ENCODE measurements around the gene KAT6B.

The KAT6B gene

DNA sequence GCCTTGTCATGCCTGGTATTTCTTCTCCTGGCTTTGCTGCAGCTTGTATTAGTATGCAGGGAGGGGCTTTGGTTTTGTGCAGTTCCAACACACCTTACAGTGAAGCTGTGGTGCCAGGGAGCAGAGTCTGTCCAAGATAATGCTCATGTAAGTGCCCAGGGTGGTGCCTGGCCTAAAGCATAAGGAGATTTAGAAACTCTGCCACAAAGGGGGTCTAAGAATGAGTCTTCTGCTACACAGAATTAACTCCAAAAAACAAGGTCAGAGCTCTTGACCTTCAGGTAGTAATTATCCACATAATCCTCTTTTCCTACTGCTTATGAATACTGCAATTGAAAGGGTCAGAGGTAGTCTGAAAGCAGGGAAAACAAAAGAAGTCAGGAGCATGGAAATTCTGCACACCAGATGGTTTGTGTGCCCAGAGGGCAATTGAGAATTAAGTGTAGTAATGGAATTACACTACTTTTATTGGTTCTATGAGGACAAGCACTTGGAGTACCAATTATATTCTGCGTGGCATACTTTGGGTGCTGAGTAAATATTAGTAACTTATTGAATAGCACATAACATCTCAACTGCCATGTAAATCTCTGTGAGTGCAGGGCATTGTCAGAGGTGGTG lies 121.5 kb downstream of the KAT6B start:
- Histone ChIP-seq H3K4me3 (ENCODE audit: low read length) (no peak overlapping the region), H3K27me3 (ENCODE audit: control insufficient read depth, insufficient read depth, low read length) (no peaks in the 10 kb centered on the region), H3K4me1 (ENCODE audit: control insufficient read depth, insufficient read depth, low read length) (no peaks in the 10 kb centered on the region), H3K27ac (ENCODE audit: low read length) (no peak overlapping the region), H3K36me3 (ENCODE audit: control insufficient read depth, insufficient read depth, low read length) (no peaks in the 10 kb centered on the region), H3K9me3 (ENCODE audit: control insufficient read depth, insufficient read depth, low read length) (no peaks in the 10 kb centered on the region)
- DNase-seq (ENCODE audit: low read depth, low spot score): no peak
- no CpG with 5 or more reads among the region's 1 CpG for WGBS (ENCODE audit: insufficient coverage, insufficient read length)

DNA sequence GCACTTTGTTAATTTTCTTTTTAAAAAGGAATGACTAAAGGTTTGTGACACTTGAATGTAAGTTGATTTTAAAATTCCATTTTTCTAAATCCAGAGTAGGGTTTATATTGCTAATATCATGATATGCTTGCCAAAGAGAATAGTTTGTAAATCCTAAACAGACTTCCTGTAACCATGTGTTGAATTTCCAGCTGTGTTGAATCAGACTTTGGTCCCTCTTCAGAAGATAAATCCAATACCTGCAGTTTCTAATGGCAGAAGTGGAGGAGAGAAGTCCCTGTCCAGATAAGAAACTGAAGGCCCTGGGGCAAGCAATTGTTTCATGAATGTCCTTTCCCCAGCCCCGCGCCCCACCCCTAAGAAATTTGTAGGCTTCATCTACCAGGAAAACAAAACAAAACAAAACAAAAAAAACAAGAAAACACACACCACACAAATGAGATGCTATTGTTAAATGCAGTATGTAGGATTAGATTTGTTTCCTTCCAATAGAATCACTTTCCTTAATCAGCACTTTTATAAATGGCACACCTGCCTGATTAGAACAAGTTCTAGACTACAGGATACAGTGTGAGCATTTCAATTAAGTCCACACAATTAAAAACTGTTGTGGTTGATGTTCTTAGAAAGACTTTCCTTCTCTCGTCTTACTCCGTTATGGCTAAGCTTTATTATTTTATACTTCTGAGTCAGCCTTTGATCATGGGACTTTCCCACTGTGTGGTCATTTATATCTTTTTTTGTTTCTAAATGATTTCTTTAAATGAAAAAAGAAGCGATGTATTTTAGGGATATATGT lies 122.8 kb downstream of the KAT6B start:
- H3K4me1 ChIP-seq (ENCODE audit: control insufficient read depth, insufficient read depth, low read length): no peaks in the 10 kb centered on the region
- no peak for DNase-seq (ENCODE audit: low read depth, low spot score)
- WGBS (ENCODE audit: insufficient coverage, insufficient read length): 100% methylated on average over 1 of the region's 5 CpGs

DNA sequence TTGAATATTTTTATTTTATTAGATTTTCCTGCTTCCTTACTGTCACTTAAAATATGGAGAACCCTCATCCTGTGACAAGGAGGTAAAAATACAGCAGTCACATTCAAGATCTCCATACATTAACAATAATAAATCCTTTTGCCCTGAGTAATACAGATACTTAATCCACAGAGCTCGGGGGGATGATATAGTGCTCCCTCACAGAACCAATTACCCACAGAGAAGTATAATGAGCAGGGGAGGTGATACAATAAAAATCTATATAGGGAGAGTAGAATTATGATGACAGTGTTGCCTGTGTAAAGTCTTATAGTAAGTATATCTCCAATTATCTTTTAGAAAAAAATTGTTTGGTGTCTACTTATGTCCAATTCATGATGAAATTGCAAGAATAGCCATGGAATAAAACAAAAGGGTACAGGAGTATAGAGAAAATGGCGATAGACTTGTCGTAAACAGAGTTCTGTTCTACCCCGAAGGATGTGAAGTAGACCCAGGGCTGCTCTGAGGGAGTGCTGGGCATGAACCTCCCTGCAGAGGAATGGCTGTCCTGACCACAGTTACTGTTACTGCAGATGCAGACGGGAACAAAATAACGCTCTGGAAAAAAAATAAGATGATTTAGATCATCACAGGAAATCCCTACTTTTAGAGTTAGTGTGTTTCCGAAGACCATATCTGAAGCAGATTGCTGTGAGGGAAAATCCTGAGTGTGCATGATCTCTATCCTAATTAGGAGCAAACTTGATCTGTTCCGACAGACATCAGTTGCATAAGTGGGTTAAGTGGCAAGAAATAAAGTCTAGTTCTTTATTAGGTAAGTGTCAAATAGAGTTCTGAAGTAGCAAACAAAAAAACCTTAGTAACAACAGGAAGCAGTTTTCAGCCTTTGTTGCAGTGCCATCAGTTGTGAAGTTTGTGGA lies 123.7 kb downstream of the KAT6B start:
- no peaks in the 10 kb centered on the region for H3K27me3 ChIP-seq (ENCODE audit: control insufficient read depth, insufficient read depth, low read length)
- no peaks in the 10 kb centered on the region for H3K4me1 ChIP-seq (ENCODE audit: control insufficient read depth, insufficient read depth, low read length)
- H3K36me3 ChIP-seq (ENCODE audit: control insufficient read depth, insufficient read depth, low read length): no peaks in the 10 kb centered on the region
- H3K9me3 ChIP-seq (ENCODE audit: control insufficient read depth, insufficient read depth, low read length): no peaks in the 10 kb centered on the region
- no peak overlapping the region for H3K4me3 ChIP-seq (ENCODE audit: low read length)
- DNase-seq (ENCODE audit: low read depth, low spot score): no peak
- WGBS (ENCODE audit: insufficient coverage, insufficient read length): no CpG with 5 or more reads among the region's 8 CpGs
- no peak overlapping the region for H3K27ac ChIP-seq (ENCODE audit: low read length)

More for the DNA sequence above, 122.8 kb downstream of the KAT6B start:
- H3K4me3 ChIP-seq (ENCODE audit: low read length): no peak overlapping the region
- H3K27ac ChIP-seq (ENCODE audit: low read length): no peak overlapping the region
- no peaks in the 10 kb centered on the region for H3K36me3 ChIP-seq (ENCODE audit: control insufficient read depth, insufficient read depth, low read length)
- no peaks in the 10 kb centered on the region for H3K9me3 ChIP-seq (ENCODE audit: control insufficient read depth, insufficient read depth, low read length)
- H3K27me3 ChIP-seq (ENCODE audit: control insufficient read depth, insufficient read depth, low read length): no peaks in the 10 kb centered on the region

DNA sequence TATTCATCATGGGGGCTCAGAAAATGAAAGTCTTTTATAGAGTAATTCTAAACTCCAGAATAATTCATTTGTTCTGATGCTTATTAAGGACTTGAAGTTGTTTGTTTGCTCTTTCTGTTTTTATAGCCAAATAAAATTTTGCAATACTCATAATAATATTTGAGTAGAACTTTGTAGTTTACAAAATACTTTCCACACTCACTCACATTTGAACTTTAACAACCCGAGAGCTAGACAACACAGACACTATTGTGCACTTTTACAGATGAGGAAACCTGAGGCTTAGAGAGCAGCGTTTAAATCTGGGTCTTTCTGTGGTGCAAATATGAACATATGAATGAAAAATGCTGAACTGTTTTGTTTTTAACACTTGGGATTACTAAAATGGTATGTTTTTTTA lies 126.8 kb downstream of the KAT6B start:
- Histone ChIP-seq H3K36me3 (ENCODE audit: control insufficient read depth, insufficient read depth, low read length) (no peaks in the 10 kb centered on the region), H3K9me3 (ENCODE audit: control insufficient read depth, insufficient read depth, low read length) (no peaks in the 10 kb centered on the region), H3K27ac (ENCODE audit: low read length) (no peak overlapping the region), H3K4me3 (ENCODE audit: low read length) (no peak overlapping the region), H3K27me3 (ENCODE audit: control insufficient read depth, insufficient read depth, low read length) (no peaks in the 10 kb centered on the region), H3K4me1 (ENCODE audit: control insufficient read depth, insufficient read depth, low read length) (no peaks in the 10 kb centered on the region)
- DNase-seq (ENCODE audit: low read depth, low spot score): no peak
- no CpG with 5 or more reads among the region's 2 CpGs for WGBS (ENCODE audit: insufficient coverage, insufficient read length)

DNA sequence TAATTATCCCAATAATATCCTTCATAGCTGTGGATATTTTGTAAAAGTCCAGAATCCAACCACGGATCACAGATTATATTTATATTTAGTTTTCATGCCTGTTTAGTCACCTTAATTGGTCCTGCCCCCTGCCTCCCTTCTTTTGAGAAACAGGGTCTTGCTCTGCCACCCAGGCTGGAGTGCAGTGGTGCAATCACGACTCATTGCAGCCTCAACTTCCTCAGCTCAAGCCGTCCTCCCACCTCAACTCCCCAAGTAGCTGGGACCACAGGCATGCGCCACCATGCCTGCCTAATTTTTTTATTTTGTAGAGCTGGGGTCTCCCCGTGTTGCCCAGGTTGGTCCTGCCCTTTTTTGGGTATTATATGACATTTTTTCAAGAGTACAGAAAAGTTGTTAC lies 129.4 kb downstream of the KAT6B start:
- H3K27me3 ChIP-seq (ENCODE audit: control insufficient read depth, insufficient read depth, low read length): no peaks in the 10 kb centered on the region
- H3K4me1 ChIP-seq (ENCODE audit: control insufficient read depth, insufficient read depth, low read length): no peaks in the 10 kb centered on the region
- no peaks in the 10 kb centered on the region for H3K36me3 ChIP-seq (ENCODE audit: control insufficient read depth, insufficient read depth, low read length)
- WGBS (ENCODE audit: insufficient coverage, insufficient read length): no CpG with 5 or more reads among the region's 5 CpGs
- DNase-seq (ENCODE audit: low read depth, low spot score): no peak
- H3K27ac ChIP-seq (ENCODE audit: low read length): no peak overlapping the region
- no peaks in the 10 kb centered on the region for H3K9me3 ChIP-seq (ENCODE audit: control insufficient read depth, insufficient read depth, low read length)
- H3K4me3 ChIP-seq (ENCODE audit: low read length): no peak overlapping the region

DNA sequence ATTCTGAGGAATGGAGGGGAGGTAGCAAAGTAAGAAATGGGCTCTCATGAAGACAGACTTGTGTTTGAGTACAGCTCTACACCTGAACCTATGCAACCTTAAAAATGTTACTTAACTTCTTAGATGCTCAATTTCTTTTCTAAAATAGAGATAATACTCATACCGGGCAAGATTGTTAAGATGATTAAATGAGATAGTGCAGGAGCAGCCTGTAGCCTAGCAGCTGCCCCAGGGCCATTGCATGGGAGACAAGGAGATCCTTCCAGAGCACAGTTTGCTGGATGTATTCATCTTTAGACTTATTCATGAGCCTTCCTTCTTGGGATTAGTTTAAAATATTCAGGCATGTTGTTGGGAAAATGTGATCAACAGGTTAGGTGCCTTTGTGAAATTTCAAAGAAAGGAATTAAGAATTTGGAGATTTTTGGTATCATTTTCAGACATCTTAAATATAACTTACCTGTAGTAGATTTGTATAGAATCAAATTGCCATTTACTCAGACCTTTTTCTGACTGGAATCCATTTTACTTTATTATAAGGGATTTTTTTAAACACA lies 130.2 kb downstream of the KAT6B start:
- no peaks in the 10 kb centered on the region for H3K4me1 ChIP-seq (ENCODE audit: control insufficient read depth, insufficient read depth, low read length)
- no peak for DNase-seq (ENCODE audit: low read depth, low spot score)
- no peak overlapping the region for H3K27ac ChIP-seq (ENCODE audit: low read length)
- no peaks in the 10 kb centered on the region for H3K9me3 ChIP-seq (ENCODE audit: control insufficient read depth, insufficient read depth, low read length)
- no peak overlapping the region for H3K4me3 ChIP-seq (ENCODE audit: low read length)
- no CpG with 5 or more reads among the region's 1 CpG for WGBS (ENCODE audit: insufficient coverage, insufficient read length)
- no peaks in the 10 kb centered on the region for H3K27me3 ChIP-seq (ENCODE audit: control insufficient read depth, insufficient read depth, low read length)
- H3K36me3 ChIP-seq (ENCODE audit: control insufficient read depth, insufficient read depth, low read length): no peaks in the 10 kb centered on the region

DNA sequence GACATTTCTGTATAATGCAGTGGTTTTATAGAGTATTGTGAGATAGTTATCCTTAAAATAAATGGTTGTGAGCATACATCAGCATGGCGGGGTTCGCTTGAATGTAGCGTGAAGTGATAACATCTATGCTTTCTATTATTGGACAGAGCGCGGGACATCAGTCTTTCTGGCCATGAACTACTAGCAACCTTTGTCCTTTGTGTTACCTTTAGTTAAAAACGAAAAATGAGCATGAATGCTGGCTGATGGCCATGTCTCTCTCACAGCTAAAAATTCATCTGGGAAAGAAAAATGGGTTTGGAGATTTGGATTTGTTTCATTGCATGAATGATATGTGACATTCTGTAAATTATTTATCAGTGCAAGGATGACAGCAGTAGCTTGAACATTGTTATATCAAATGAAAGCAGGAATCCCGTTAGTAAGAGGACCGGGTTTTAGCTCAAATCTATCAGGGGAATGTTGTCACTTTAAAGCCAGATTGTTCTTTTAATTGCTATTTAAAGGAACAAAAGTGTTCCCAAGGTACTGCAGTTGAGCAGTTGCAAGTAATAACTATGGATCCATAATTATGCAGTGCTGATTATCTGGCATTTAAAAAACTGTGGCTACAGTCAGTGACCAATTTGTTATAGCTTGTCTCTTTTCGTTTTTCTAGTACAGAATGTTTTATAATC lies 131.0 kb downstream of the KAT6B start:
- H3K9me3 ChIP-seq (ENCODE audit: control insufficient read depth, insufficient read depth, low read length): no peaks in the 10 kb centered on the region
- H3K27ac ChIP-seq (ENCODE audit: low read length): no peak overlapping the region
- no peaks in the 10 kb centered on the region for H3K4me1 ChIP-seq (ENCODE audit: control insufficient read depth, insufficient read depth, low read length)
- no peak for DNase-seq (ENCODE audit: low read depth, low spot score)
- H3K4me3 ChIP-seq (ENCODE audit: low read length): no peak overlapping the region
- H3K36me3 ChIP-seq (ENCODE audit: control insufficient read depth, insufficient read depth, low read length): no peaks in the 10 kb centered on the region
- WGBS (ENCODE audit: insufficient coverage, insufficient read length): no CpG with 5 or more reads among the region's 9 CpGs
- no peaks in the 10 kb centered on the region for H3K27me3 ChIP-seq (ENCODE audit: control insufficient read depth, insufficient read depth, low read length)

DNA sequence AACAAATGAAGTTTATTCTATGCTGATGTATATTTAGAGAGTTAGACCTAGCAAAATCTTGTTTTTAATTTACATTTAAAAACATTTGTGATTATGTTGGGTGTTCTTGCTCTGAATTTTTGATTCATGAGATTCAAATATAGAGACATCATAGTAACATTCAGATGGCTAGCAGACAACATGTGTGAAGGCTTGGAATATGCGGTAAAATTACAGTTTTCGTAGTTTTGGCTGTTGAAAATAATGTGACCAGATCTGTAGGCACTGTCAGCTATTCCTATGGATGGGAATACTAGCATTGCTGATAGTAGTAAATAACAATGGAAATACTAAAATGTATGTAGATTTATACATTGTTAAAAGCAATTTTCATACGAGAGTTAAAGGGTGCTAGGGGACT lies 131.9 kb downstream of the KAT6B start:
- H3K27ac ChIP-seq (ENCODE audit: low read length): no peak overlapping the region
- no peaks in the 10 kb centered on the region for H3K36me3 ChIP-seq (ENCODE audit: control insufficient read depth, insufficient read depth, low read length)
- H3K27me3 ChIP-seq (ENCODE audit: control insufficient read depth, insufficient read depth, low read length): no peaks in the 10 kb centered on the region
- no peak overlapping the region for H3K4me3 ChIP-seq (ENCODE audit: low read length)
- no peaks in the 10 kb centered on the region for H3K9me3 ChIP-seq (ENCODE audit: control insufficient read depth, insufficient read depth, low read length)
- DNase-seq (ENCODE audit: low read depth, low spot score): no peak
- H3K4me1 ChIP-seq (ENCODE audit: control insufficient read depth, insufficient read depth, low read length): no peaks in the 10 kb centered on the region
- no CpG with 5 or more reads among the region's 3 CpGs for WGBS (ENCODE audit: insufficient coverage, insufficient read length)

DNA sequence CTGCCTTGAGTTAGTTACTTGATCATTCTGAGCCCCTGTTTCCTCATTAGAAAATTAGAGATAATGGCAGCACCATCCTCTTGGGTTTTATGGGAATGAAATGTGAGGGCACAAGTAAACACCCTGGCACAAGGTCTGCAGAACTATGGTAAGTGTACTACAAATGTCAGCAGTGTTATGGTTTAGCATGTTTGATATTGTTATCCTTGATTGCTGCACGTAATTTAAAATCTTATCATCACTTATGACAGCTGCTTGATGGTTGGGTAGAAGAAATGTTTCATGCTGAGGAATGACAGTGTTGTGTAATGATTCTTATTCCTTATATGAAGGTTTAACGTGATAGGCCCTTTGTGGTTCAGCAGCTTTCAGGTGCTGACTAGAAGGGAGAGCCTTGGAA lies 134.3 kb downstream of the KAT6B start:
- Histone ChIP-seq H3K27me3 (ENCODE audit: control insufficient read depth, insufficient read depth, low read length) (no peaks in the 10 kb centered on the region), H3K36me3 (ENCODE audit: control insufficient read depth, insufficient read depth, low read length) (no peaks in the 10 kb centered on the region), H3K4me3 (ENCODE audit: low read length) (no peak overlapping the region), H3K9me3 (ENCODE audit: control insufficient read depth, insufficient read depth, low read length) (no peaks in the 10 kb centered on the region), H3K27ac (ENCODE audit: low read length) (no peak overlapping the region), H3K4me1 (ENCODE audit: control insufficient read depth, insufficient read depth, low read length) (no peaks in the 10 kb centered on the region)
- DNase-seq (ENCODE audit: low read depth, low spot score): no peak
- no CpG with 5 or more reads among the region's 2 CpGs for WGBS (ENCODE audit: insufficient coverage, insufficient read length)

DNA sequence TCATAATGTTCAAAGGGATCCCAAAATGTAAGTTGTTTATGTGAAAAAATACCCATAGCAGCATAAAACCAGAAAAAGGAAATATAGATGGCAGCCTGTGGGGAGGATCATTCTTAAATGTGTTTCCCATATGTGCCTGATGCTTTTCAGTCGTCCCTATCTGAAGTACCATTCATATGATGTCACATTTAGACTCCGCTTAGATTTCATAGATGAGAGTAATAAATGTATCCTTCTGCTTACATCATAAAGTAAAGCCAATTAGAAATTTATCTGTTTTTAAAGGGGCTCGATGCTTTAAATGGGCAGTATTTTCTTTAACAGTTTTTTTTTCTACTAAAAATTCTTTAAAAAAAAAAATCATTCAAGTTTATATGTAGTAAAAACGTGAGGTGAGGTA lies 136.1 kb downstream of the KAT6B start:
- no peak for DNase-seq (ENCODE audit: low read depth, low spot score)
- no peak overlapping the region for H3K27ac ChIP-seq (ENCODE audit: low read length)
- no peaks in the 10 kb centered on the region for H3K36me3 ChIP-seq (ENCODE audit: control insufficient read depth, insufficient read depth, low read length)
- no peaks in the 10 kb centered on the region for H3K4me1 ChIP-seq (ENCODE audit: control insufficient read depth, insufficient read depth, low read length)
- H3K4me3 ChIP-seq (ENCODE audit: low read length): no peak overlapping the region
- H3K9me3 ChIP-seq (ENCODE audit: control insufficient read depth, insufficient read depth, low read length): no peaks in the 10 kb centered on the region
- H3K27me3 ChIP-seq (ENCODE audit: control insufficient read depth, insufficient read depth, low read length): no peaks in the 10 kb centered on the region
- no CpG with 5 or more reads among the region's 4 CpGs for WGBS (ENCODE audit: insufficient coverage, insufficient read length)

Data from iPS DF 6.9 (cell line).